Left ventricle myocardium inferior (tissue), 1 donor: ENCODE data around the gene TMEM106A. TPM values are rescaled to one million over a fixed set of nuclear protein-coding genes. Genes with fewer than 3 reads are reported as not detected.

Experiments
- DNase-seq: peaks from one replicate; pipeline ENCODE4 v3.0.0-alpha.2; 2020
- H3K27ac ChIP-seq: fragments of 200-600 bp; replicated peaks from 2 replicates; pipeline ENCODE4 v1.8.0; 2021
- H3K27me3 ChIP-seq: fragments of 200-600 bp; 2 replicates; pipeline ENCODE4 v1.8.0; 2021; ENCODE audit warnings: low read depth
- H3K36me3 ChIP-seq: fragments of 200-600 bp; 2 replicates; pipeline ENCODE4 v1.8.0; 2021
- H3K4me1 ChIP-seq: fragments of 200-600 bp; 2 replicates; pipeline ENCODE4 v1.8.0; 2021
- H3K4me3 ChIP-seq: fragments of 200-600 bp; 2 replicates; pipeline ENCODE4 v1.8.0; 2021; ENCODE audit warnings: mild to moderate bottlenecking, moderate library complexity
- H3K9me3 ChIP-seq: fragments of 200-600 bp; replicated peaks from 2 replicates; pipeline ENCODE4 v1.8.0; 2021
- intact Hi-C: fragments of 100-400 bp; cut with micrococcal nuclease; formaldehyde crosslinking; loops from one replicate; pipeline ENCODE4 v1.11.0; 2022
- total RNA-seq: library from RNA; stranded (reverse); fragmentation: NEBNext Ultra II Directional; extraction: Animal tissue kit (Norgen Biotek cat#: 25700); gene quantifications from one replicate; pipeline ENCODE4 v1.2.1, GENCODE V29; 2021
- TF ChIP-seq, protein P1 (sequence below): fragments of 200-600 bp; IDR thresholded peaks from 2 replicates; pipeline ENCODE4 v1.8.0; 2021; ENCODE audit warnings: antibody characterized with exemption, mild to moderate bottlenecking, borderline replicate concordance
- donor health status: DM: no; HTN: yes; CAD: no; lungs with severe emphysema.

The TMEM106A gene
- total RNA-seq, 1 donor from 2014 or later: 3.2 TPM

- TF ChIP-seq, protein P1, sequence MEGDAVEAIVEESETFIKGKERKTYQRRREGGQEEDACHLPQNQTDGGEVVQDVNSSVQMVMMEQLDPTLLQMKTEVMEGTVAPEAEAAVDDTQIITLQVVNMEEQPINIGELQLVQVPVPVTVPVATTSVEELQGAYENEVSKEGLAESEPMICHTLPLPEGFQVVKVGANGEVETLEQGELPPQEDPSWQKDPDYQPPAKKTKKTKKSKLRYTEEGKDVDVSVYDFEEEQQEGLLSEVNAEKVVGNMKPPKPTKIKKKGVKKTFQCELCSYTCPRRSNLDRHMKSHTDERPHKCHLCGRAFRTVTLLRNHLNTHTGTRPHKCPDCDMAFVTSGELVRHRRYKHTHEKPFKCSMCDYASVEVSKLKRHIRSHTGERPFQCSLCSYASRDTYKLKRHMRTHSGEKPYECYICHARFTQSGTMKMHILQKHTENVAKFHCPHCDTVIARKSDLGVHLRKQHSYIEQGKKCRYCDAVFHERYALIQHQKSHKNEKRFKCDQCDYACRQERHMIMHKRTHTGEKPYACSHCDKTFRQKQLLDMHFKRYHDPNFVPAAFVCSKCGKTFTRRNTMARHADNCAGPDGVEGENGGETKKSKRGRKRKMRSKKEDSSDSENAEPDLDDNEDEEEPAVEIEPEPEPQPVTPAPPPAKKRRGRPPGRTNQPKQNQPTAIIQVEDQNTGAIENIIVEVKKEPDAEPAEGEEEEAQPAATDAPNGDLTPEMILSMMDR: no peak
- no peaks in the 10 kb centered on the region for H3K27me3 ChIP-seq
- no peak overlapping the region for H3K27ac ChIP-seq
- H3K36me3 ChIP-seq: peaks cover 28% of the 10 kb centered on the region
- intact Hi-C loops: no loop called here
- H3K4me3 ChIP-seq: no peak overlapping the region
- H3K9me3 ChIP-seq: no peaks in the 10 kb centered on the region
- peaks cover 1% of the 10 kb centered on the region for H3K4me1 ChIP-seq
- DNase-seq: no peak
Measured at GRCh38 chr17:43217614-43218087, 6.0 kb downstream of the TMEM106A start.

DNA sequence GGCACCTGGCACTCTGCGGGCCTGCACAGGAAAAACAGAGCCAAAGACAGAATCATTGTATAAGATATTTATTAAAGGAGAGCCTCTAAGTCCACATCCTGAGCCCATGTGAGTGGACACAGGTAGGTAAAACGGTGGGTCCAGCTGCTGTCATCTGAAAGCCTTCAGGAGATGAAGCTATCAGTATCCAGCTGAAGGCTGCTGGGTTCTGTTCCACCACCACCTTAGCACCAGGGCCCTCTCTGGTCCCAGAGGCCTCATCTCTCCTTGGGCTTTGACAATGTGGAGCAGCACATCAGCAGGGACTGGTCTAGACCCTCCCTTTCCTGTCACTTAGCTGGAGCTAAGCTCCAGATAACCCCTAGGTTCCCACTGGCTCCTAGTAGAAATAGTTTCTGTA is 7.3 kb downstream of the TMEM106A start:
- Histone ChIP-seq H3K36me3 (peaks cover 28% of the 10 kb centered on the region), H3K4me3 (no peak overlapping the region), H3K27ac (no peak overlapping the region), H3K4me1 (no peaks in the 10 kb centered on the region), H3K9me3 (no peaks in the 10 kb centered on the region), H3K27me3 (no peaks in the 10 kb centered on the region)
- TF ChIP-seq, protein P1: no peak
- no peak for DNase-seq
- intact Hi-C loops: no loop called here

- Histone ChIP-seq H3K27ac (no peak overlapping the region), H3K27me3 (no peaks in the 10 kb centered on the region), H3K9me3 (no peaks in the 10 kb centered on the region), H3K4me3 (no peak overlapping the region), H3K4me1 (no peaks in the 10 kb centered on the region), H3K36me3 (peaks cover 28% of the 10 kb centered on the region)
- DNase-seq: no peak
- intact Hi-C loops: no loop called here
- TF ChIP-seq, protein P1: no peak
Measured at GRCh38 chr17:43219746-43220380, 8.2 kb downstream of the TMEM106A start.

GRCh38 chr17:43220511-43221125 is 8.9 kb downstream of the TMEM106A start:
- Histone ChIP-seq H3K27ac (no peak overlapping the region), H3K9me3 (no peaks in the 10 kb centered on the region), H3K4me1 (no peaks in the 10 kb centered on the region), H3K27me3 (no peaks in the 10 kb centered on the region), H3K36me3 (peaks cover 24% of the 10 kb centered on the region), H3K4me3 (no peak overlapping the region)
- no peak for DNase-seq
- intact Hi-C loops: no loop called here
- TF ChIP-seq, protein P1: no peak

GRCh38 chr17:43224146-43224705 is 12.6 kb downstream of the TMEM106A start:
- Histone ChIP-seq H3K27ac (no peak overlapping the region), H3K9me3 (no peaks in the 10 kb centered on the region), H3K27me3 (no peaks in the 10 kb centered on the region), H3K4me3 (no peak overlapping the region), H3K36me3 (peaks cover 6% of the 10 kb centered on the region), H3K4me1 (no peaks in the 10 kb centered on the region)
- intact Hi-C loops: no loop called here
- DNase-seq: no peak
- TF ChIP-seq, protein P1: no peak
